ENCODE results near the gene GM2A.
"Not testable (repeated sequence)": the region's sequence is repeated elsewhere in the genome, so short reads cannot be mapped to it uniquely, and the experiment has no call there.

Gene GM2A

GRCh38 chr5:151228986-151229385, 24.0 kb upstream of the GM2A start:
- DNase-seq (ENCODE audit: low read depth in 2 of 2) = no peak

GRCh38 chr5:151230048-151230680, 22.8 kb upstream of the GM2A start:
- no peak for DNase-seq (ENCODE audit: low read depth in 2 of 2)

GRCh38 chr5:151231359-151231758, 21.6 kb upstream of the GM2A start:
- DNase-seq (ENCODE audit: low read depth in 2 of 2) = no peak

GRCh38 chr5:151233616-151234085, 19.3 kb upstream of the GM2A start:
- DNase-seq (ENCODE audit: low read depth in 2 of 2) = no peak

GRCh38 chr5:151234476-151235238, 18.3 kb upstream of the GM2A start:
- DNase-seq (ENCODE audit: low read depth in 2 of 2) = no peak

GRCh38 chr5:151235239-151235571, 17.8 kb upstream of the GM2A start:
- not testable (repeated sequence) for DNase-seq (ENCODE audit: low read depth in 2 of 2)

- no peak for DNase-seq (ENCODE audit: low read depth in 2 of 2)
These were observed 16.1 kb upstream of the GM2A start for GRCh38 chr5:151236888-151237287.

GRCh38 chr5:151237685-151238084, 15.3 kb upstream of the GM2A start:
- DNase-seq (ENCODE audit: low read depth in 2 of 2) = no peak

- no peak for DNase-seq (ENCODE audit: low read depth in 2 of 2)
These were observed 14.7 kb upstream of the GM2A start for GRCh38 chr5:151238303-151238741.

GRCh38 chr5:151239237-151239861, 13.6 kb upstream of the GM2A start:
- no peak for DNase-seq (ENCODE audit: low read depth in 2 of 2)

GRCh38 chr5:151240268-151240835, 12.6 kb upstream of the GM2A start:
- not testable (repeated sequence) for DNase-seq (ENCODE audit: low read depth in 2 of 2)

GRCh38 chr5:151240924-151241635, 11.9 kb upstream of the GM2A start:
- no peak for DNase-seq (ENCODE audit: low read depth in 2 of 2)

- no peak for DNase-seq (ENCODE audit: low read depth in 2 of 2)
These were observed 9.9 kb upstream of the GM2A start for GRCh38 chr5:151243127-151243526.

GRCh38 chr5:151243564-151243963, 9.4 kb upstream of the GM2A start:
- no peak for DNase-seq (ENCODE audit: low read depth in 2 of 2)

- no peak for DNase-seq (ENCODE audit: low read depth in 2 of 2)
These were observed 8.8 kb upstream of the GM2A start for GRCh38 chr5:151244206-151244605.

GRCh38 chr5:151245680-151246219, 7.2 kb upstream of the GM2A start:
- DNase-seq (ENCODE audit: low read depth in 2 of 2) = no peak

GRCh38 chr5:151248651-151249050, 4.3 kb upstream of the GM2A start:
- no peak for DNase-seq (ENCODE audit: low read depth in 2 of 2)

- no peak for DNase-seq (ENCODE audit: low read depth in 2 of 2)
These were observed 3.7 kb upstream of the GM2A start for GRCh38 chr5:151249281-151249680.

GRCh38 chr5:151250346-151251000, 2.5 kb upstream of the GM2A start:
- no peak for DNase-seq (ENCODE audit: low read depth in 2 of 2)

GRCh38 chr5:151251001-151251551, 1.9 kb upstream of the GM2A start:
- DNase-seq (ENCODE audit: low read depth in 2 of 2) = no peak

GRCh38 chr5:151251621-151252020, 1.4 kb upstream of the GM2A start:
- no peak for DNase-seq (ENCODE audit: low read depth in 2 of 2)

Data from activated CD8-positive, alpha-beta memory T cell treated with anti-CD3 and anti-CD28 coated beads for 4 hours (primary cell).